Measurements from ENCODE around the gene C1QTNF4.

- TF ChIP-seq CTCF (IDR thresholded peaks at IDR 0.05) (no peak), EZH2 (IDR thresholded peaks at IDR 0.05) (peak; percentile 56), EZH2phosphoT487 (IDR thresholded peaks at IDR 0.05) (no peak)
These were observed 28.7 kb downstream of the C1QTNF4 start, which contains the start of gene PTPMT1 for GRCh38 chr11:47565340-47566148.

Measured in neural progenitor cell (in vitro differentiated cells).